H9 (cell line): ENCODE data around the gene BOD1. TPM values are rescaled to one million over a fixed set of nuclear protein-coding genes. Genes with fewer than 3 reads are reported as not detected.

Experiments used
- DNase-seq: peaks from one replicate; pipeline ENCODE4 v3.0.0-alpha.2; 2017
- H2AFZ ChIP-seq: one replicate; pipeline ENCODE4 v1.6.1; 2013; ENCODE audit warnings: mild to moderate bottlenecking, low read length, control low read depth, moderate library complexity
- H2AK5ac ChIP-seq: 2 replicates; pipeline ENCODE4 v1.6.1; 2013; ENCODE audit warnings: low read length, control low read depth, mixed read lengths; ENCODE audit not compliant: insufficient read length
- H2BK120ac ChIP-seq: one replicate; pipeline ENCODE4 v1.6.1; 2013; ENCODE audit warnings: low read depth, mild to moderate bottlenecking, low read length, control low read depth, inconsistent platforms; ENCODE audit not compliant: poor library complexity, severe bottlenecking
- H2BK12ac ChIP-seq: 2 replicates; pipeline ENCODE4 v1.6.1; 2013; ENCODE audit warnings: low read length, control low read depth, mixed read lengths, low read depth; ENCODE audit not compliant: insufficient read length
- H2BK15ac ChIP-seq: 2 replicates; pipeline ENCODE4 v1.6.1; 2013; ENCODE audit warnings: low read depth, low read length, control low read depth
- H2BK20ac ChIP-seq: one replicate; pipeline ENCODE4 v1.6.1; 2013; ENCODE audit warnings: low read depth, mild to moderate bottlenecking, low read length, control low read depth, inconsistent platforms; ENCODE audit not compliant: poor library complexity, severe bottlenecking
- H2BK5ac ChIP-seq: 2 replicates; pipeline ENCODE4 v1.6.1; 2013; ENCODE audit warnings: low read length, control low read depth, mixed read lengths; ENCODE audit not compliant: insufficient read length
- H3K14ac ChIP-seq: 2 replicates; pipeline ENCODE4 v1.6.1; 2013; ENCODE audit warnings: low read length, control low read depth; ENCODE audit not compliant: insufficient read depth
- H3K18ac ChIP-seq: 2 replicates; pipeline ENCODE4 v1.6.1; 2013; ENCODE audit warnings: low read depth, mild to moderate bottlenecking, mixed read lengths, low read length, control low read depth; ENCODE audit not compliant: insufficient read length
- H3K23ac ChIP-seq: 2 replicates; pipeline ENCODE4 v1.6.1; 2013; ENCODE audit warnings: low read length, control low read depth, mixed read lengths, low read depth; ENCODE audit not compliant: insufficient read length
- H3K23me2 ChIP-seq: 2 replicates; pipeline ENCODE4 v1.6.1; 2013; ENCODE audit warnings: low read depth, mild to moderate bottlenecking, mixed read lengths, low read length, control low read depth; ENCODE audit not compliant: insufficient read length, poor library complexity, severe bottlenecking
- H3K27ac ChIP-seq: 2 replicates; pipeline ENCODE4 v1.5.1; 2013; ENCODE audit warnings: low read length, control low read depth, mixed read lengths, low read depth; ENCODE audit not compliant: insufficient read length
- H3K27me3 ChIP-seq: 2 replicates; pipeline ENCODE4 v1.6.1; 2013; ENCODE audit warnings: low read length, control low read depth, inconsistent platforms; ENCODE audit not compliant: insufficient read depth
- H3K4ac ChIP-seq: 2 replicates; pipeline ENCODE4 v1.6.1; 2013; ENCODE audit warnings: low read depth, mild to moderate bottlenecking, control low read depth, inconsistent platforms, low read length, moderate library complexity
- H3K4me1 ChIP-seq: 2 replicates; pipeline ENCODE4 v1.6.1; 2013; ENCODE audit warnings: low read length, control low read depth, inconsistent platforms; ENCODE audit not compliant: insufficient read depth
- H3K4me2 ChIP-seq: 2 replicates; pipeline ENCODE4 v1.6.1; 2013; ENCODE audit warnings: low read length, control low read depth, mixed read lengths; ENCODE audit not compliant: insufficient read length, insufficient read depth
- H3K56ac ChIP-seq: 2 replicates; pipeline ENCODE4 v1.6.1; 2013; ENCODE audit warnings: low read depth, mild to moderate bottlenecking, mixed read lengths, low read length, control low read depth; ENCODE audit not compliant: insufficient read length
- H3K79me1 ChIP-seq: 2 replicates; pipeline ENCODE4 v1.6.1; 2013; ENCODE audit warnings: low read depth, mild to moderate bottlenecking, moderate library complexity, low read length, control low read depth, inconsistent platforms; ENCODE audit not compliant: insufficient read depth, poor library complexity, severe bottlenecking
- H3K79me2 ChIP-seq: 2 replicates; pipeline ENCODE4 v1.6.1; 2013; ENCODE audit warnings: low read length, control low read depth, inconsistent platforms; ENCODE audit not compliant: insufficient read depth
- H3K9ac ChIP-seq: 2 replicates; pipeline ENCODE4 v1.6.1; 2013; ENCODE audit warnings: low read length, control low read depth, mixed read lengths; ENCODE audit not compliant: insufficient read length; ENCODE audit errors: extremely low read depth
- H3K9me3 ChIP-seq: one replicate; pipeline ENCODE4 v1.6.1; 2013; ENCODE audit warnings: low read depth, low read length, inconsistent platforms; ENCODE audit not compliant: control insufficient read depth
- H3T11ph ChIP-seq: one replicate; pipeline ENCODE4 v1.6.1; 2013; ENCODE audit warnings: mild to moderate bottlenecking, low read length, control low read depth, inconsistent platforms
- H4K20me1 ChIP-seq: one replicate; pipeline ENCODE4 v1.6.1; 2013; ENCODE audit not compliant: control insufficient read depth, insufficient read length, insufficient read depth
- H4K5ac ChIP-seq: 2 replicates; pipeline ENCODE4 v1.6.1; 2013; ENCODE audit warnings: low read depth, mild to moderate bottlenecking, mixed read lengths, low read length, control low read depth; ENCODE audit not compliant: insufficient read length
- H4K8ac ChIP-seq: replicated peaks from 2 replicates; pipeline ENCODE4 v1.6.1; 2013; ENCODE audit warnings: low read length, control low read depth, mixed read lengths, low read depth; ENCODE audit not compliant: insufficient read length
- H4K91ac ChIP-seq: 2 replicates; pipeline ENCODE4 v1.6.1; 2013; ENCODE audit warnings: low read depth, mild to moderate bottlenecking, moderate library complexity, mixed read lengths, low read length, control low read depth; ENCODE audit not compliant: insufficient read length
- H3K27ac Mint-ChIP-seq, 3 experiments: 2 replicates in 2 of 3; 3 replicates in 1 of 3; pipeline ENCODE4 v1.8.0; 2020 to 2021; ENCODE audit warnings: mixed read lengths in 3 of 3, mild to moderate bottlenecking in 1 of 3, moderate library complexity in 1 of 3
- H3K27me3 Mint-ChIP-seq: 2 replicates; pipeline ENCODE4 v1.8.0; 2021; ENCODE audit warnings: low read depth, mild to moderate bottlenecking, moderate library complexity, mixed read lengths
- H3K36me3 Mint-ChIP-seq, 3 experiments: 2 replicates in 2 of 3; 3 replicates in 1 of 3; pipeline ENCODE4 v1.8.0; 2020 to 2021; ENCODE audit warnings: low read depth in 3 of 3, mixed read lengths in 3 of 3; ENCODE audit not compliant: insufficient read depth in 1 of 3
- H3K4me1 Mint-ChIP-seq, 2 experiments: 2 replicates each; pipeline ENCODE4 v1.8.0; 2020; ENCODE audit warnings: mixed read lengths in 2 of 2
- H3K4me3 Mint-ChIP-seq, 2 experiments: 2 replicates in 1 of 2; 3 replicates in 1 of 2; pipeline ENCODE4 v1.8.0; 2020 to 2021; ENCODE audit warnings: mild to moderate bottlenecking in 2 of 2, mixed read lengths in 2 of 2, moderate library complexity in 1 of 2
- H3K9me3 Mint-ChIP-seq, 2 experiments: 2 replicates in 1 of 2; 3 replicates in 1 of 2; pipeline ENCODE4 v1.8.0; 2020; ENCODE audit warnings: mild to moderate bottlenecking in 2 of 2, mixed read lengths in 2 of 2, moderate library complexity in 1 of 2
- WGBS: extraction: QIAGEN DNeasy Blood & Tissue Kit; methylation state at CpG from one replicate; pipeline ENCODE4 v1.1.7; 2013; ENCODE audit warnings: missing lambda C conversion rate, low lambda C conversion rate, mixed read lengths; ENCODE audit not compliant: insufficient read length; ENCODE audit errors: extremely low coverage; 5-methylcytosine and 5-hydroxymethylcytosine counted together
- total RNA-seq: library from RNA; stranded (reverse); gene quantifications from 2 replicates; pipeline ENCODE4 v1.2.1, GENCODE V29; 2021
- TF ChIP-seq, protein P1 (sequence below): fragments of 200-600 bp; sonication (generic); conservative IDR thresholded peaks from 3 replicates; pipeline ENCODE4 v1.8.0; 2021; ENCODE audit warnings: antibody characterized with exemption, mild to moderate bottlenecking

Gene BOD1
- total RNA-seq, 1 experiment from 2014 or later, result 121 TPM

GRCh38 chr5:173594061-173594460 is 22.4 kb downstream of the BOD1 start:
- Histone ChIP-seq H4K91ac (no peak overlapping the region), H3K4me1 (no peaks in the 10 kb centered on the region), H3K9ac (no peak overlapping the region)

More at GRCh38 chr5:173594061-173594460, 22.4 kb downstream of the BOD1 start:
- no peaks in the 10 kb centered on the region for H3K79me2 ChIP-seq
- no peak overlapping the region for H2AFZ ChIP-seq
- no peak overlapping the region for H4K8ac ChIP-seq
- H3K14ac ChIP-seq, result no peak overlapping the region
- no peak overlapping the region for H2BK12ac ChIP-seq
- peaks cover 31 to 41% of the 10 kb centered on the region in 2 experiments for H3K9me3 Mint-ChIP-seq
- no peak overlapping the region for H3K4me3 Mint-ChIP-seq
- no peak overlapping the region for H3K23ac ChIP-seq
- H2BK20ac ChIP-seq, result no peak overlapping the region
- no peaks in the 10 kb centered on the region for H3K79me1 ChIP-seq
- no peaks in the 10 kb centered on the region for H3K4me1 Mint-ChIP-seq
- H3K27me3 Mint-ChIP-seq, result peaks cover 12% of the 10 kb centered on the region
- no peak overlapping the region for H3K27ac ChIP-seq
- peaks cover 22% of the 10 kb centered on the region for H3K9me3 ChIP-seq
- no peak for DNase-seq
- H3K23me2 ChIP-seq, result no peaks in the 10 kb centered on the region
- no peak overlapping the region for H2AK5ac ChIP-seq
- no peaks in the 10 kb centered on the region for H4K20me1 ChIP-seq
- no peak overlapping the region for H2BK120ac ChIP-seq
- peaks cover 29 to 34% (median 33%) of the 10 kb centered on the region in 3 experiments for H3K36me3 Mint-ChIP-seq
- H3K56ac ChIP-seq, result no peak overlapping the region
- no peak overlapping the region for H3K4ac ChIP-seq
- H3K27me3 ChIP-seq, result no peaks in the 10 kb centered on the region
- TF ChIP-seq, protein P1, sequence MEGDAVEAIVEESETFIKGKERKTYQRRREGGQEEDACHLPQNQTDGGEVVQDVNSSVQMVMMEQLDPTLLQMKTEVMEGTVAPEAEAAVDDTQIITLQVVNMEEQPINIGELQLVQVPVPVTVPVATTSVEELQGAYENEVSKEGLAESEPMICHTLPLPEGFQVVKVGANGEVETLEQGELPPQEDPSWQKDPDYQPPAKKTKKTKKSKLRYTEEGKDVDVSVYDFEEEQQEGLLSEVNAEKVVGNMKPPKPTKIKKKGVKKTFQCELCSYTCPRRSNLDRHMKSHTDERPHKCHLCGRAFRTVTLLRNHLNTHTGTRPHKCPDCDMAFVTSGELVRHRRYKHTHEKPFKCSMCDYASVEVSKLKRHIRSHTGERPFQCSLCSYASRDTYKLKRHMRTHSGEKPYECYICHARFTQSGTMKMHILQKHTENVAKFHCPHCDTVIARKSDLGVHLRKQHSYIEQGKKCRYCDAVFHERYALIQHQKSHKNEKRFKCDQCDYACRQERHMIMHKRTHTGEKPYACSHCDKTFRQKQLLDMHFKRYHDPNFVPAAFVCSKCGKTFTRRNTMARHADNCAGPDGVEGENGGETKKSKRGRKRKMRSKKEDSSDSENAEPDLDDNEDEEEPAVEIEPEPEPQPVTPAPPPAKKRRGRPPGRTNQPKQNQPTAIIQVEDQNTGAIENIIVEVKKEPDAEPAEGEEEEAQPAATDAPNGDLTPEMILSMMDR, result no peak
- no peak overlapping the region for H2BK15ac ChIP-seq
- WGBS, result no CpG with 5 or more reads among the region's 3 CpGs
- H2BK5ac ChIP-seq, result no peak overlapping the region
- H3T11ph ChIP-seq, result no peak overlapping the region
- H3K18ac ChIP-seq, result no peak overlapping the region
- H4K5ac ChIP-seq, result no peak overlapping the region
- no peak overlapping the region for H3K27ac Mint-ChIP-seq
- no peak overlapping the region for H3K4me2 ChIP-seq
